Left lung (tissue), 10 donors: Measurements from ENCODE around the gene LDB2. TPM values are rescaled to one million over a fixed set of nuclear protein-coding genes. Genes with fewer than 3 reads are reported as not detected.

Source experiments
- ATAC-seq: fragments of 200-7000 bp; cut with Tn5 transposase; one replicate; pipeline ENCODE4 v1.9.1; 2020; ENCODE audit warnings: moderate library complexity
- DNase-seq, 4 donors: peaks; one replicate each; pipeline ENCODE4 v3.0.0-alpha.2; 2013 to 2020
- H3K27ac ChIP-seq, 2 donors: fragments of 200-600 bp; sonication (generic) in 1 of 2; one replicate each; pipeline versions ENCODE4 v1.5.0 to v1.8.0; 2020 to 2021
- H3K27me3 ChIP-seq, 2 donors: fragments of 200-600 bp; sonication (generic) in 1 of 2; one replicate each; pipeline versions ENCODE4 v1.5.0 to v1.8.0; 2020 to 2021
- H3K36me3 ChIP-seq, 2 donors: fragments of 200-600 bp; sonication (generic) in 1 of 2; one replicate each; pipeline versions ENCODE4 v1.5.0 to v1.8.0; 2020 to 2021
- H3K4me1 ChIP-seq, 2 donors: fragments of 200-600 bp; one replicate each; pipeline ENCODE4 v1.8.0; 2021
- H3K4me3 ChIP-seq, 2 donors: fragments of 200-600 bp; sonication (generic) in 1 of 2; one replicate each; pipeline versions ENCODE4 v1.5.0 to v1.8.0; 2020 to 2021; ENCODE audit warnings: mild to moderate bottlenecking in 1 of 2
- H3K9me3 ChIP-seq, 2 donors: fragments of 200-600 bp; sonication (generic) in 1 of 2; one replicate each; pipeline versions ENCODE4 v1.5.0 to v1.8.0; 2020 to 2021
- CTCF ChIP-seq, 2 donors: fragments of 200-600 bp; sonication (generic) in 1 of 2; IDR thresholded peaks; one replicate each; pipeline versions ENCODE4 v1.5.0 to v1.8.0; 2021; ENCODE audit warnings: antibody characterized with exemption in 2 of 2
- intact Hi-C, 2 donors: fragments of 100-400 bp; cut with DNase I; formaldehyde crosslinking; loops; one replicate each; pipeline versions ENCODE4 v1.11.2 to v1.14.2; 2022
- polyA plus RNA-seq, 6 donors: library from polyadenylated mRNA; unstranded; fragments of 120-200 nt; gene quantifications; one replicate each; pipeline ENCODE4 v1.2.1, GENCODE V29; 2013; ENCODE audit not compliant: insufficient read length in 6 of 6
- total RNA-seq, 2 donors: library from RNA; stranded (reverse); fragmentation: NEBNext Ultra II Directional; extraction: Animal tissue kit (Norgen Biotek cat#: 25700); gene quantifications; one replicate each; pipeline ENCODE4 v1.2.1, GENCODE V29; 2021
- donor health status: DM: no; HTN: yes; CAD: no.
- donor health status: DM: no; HTN: no; CAD: no.

LDB2 gene
- total and polyA plus RNA-seq, 8 donors, result 37.7 to 97.0 (median 78.5) TPM

- no peak for ATAC-seq
- intact Hi-C loops, result no loop called here
- DNase-seq, result no peak
- no peaks in the 10 kb centered on the region for H3K4me1 ChIP-seq
- H3K36me3 ChIP-seq, result no peaks in the 10 kb centered on the region
- no peak for TF ChIP-seq CTCF (IDR thresholded peaks at IDR 0.05)
- no peak overlapping the region for H3K4me3 ChIP-seq
- H3K27me3 ChIP-seq, result no peaks in the 10 kb centered on the region
- H3K27ac ChIP-seq, result no peak overlapping the region
- H3K9me3 ChIP-seq, result no peaks in the 10 kb centered on the region
Observed at GRCh38 chr4:16484711-16485110, 413.7 kb downstream of the LDB2 start.

- no peak for TF ChIP-seq CTCF (IDR thresholded peaks at IDR 0.05)
- H3K36me3 ChIP-seq, result no peaks in the 10 kb centered on the region
- no peaks in the 10 kb centered on the region for H3K27me3 ChIP-seq
- no peak overlapping the region for H3K4me3 ChIP-seq
- H3K4me1 ChIP-seq, result no peaks in the 10 kb centered on the region
- ATAC-seq (no peak), DNase-seq (no peak)
- H3K9me3 ChIP-seq, result no peaks in the 10 kb centered on the region
- intact Hi-C loops, result no loop called here
- no peak overlapping the region for H3K27ac ChIP-seq
Observed at GRCh38 chr4:16483540-16483939, 414.9 kb downstream of the LDB2 start.

GRCh38 chr4:16480011-16480410, 418.4 kb downstream of the LDB2 start:
- no peak for ATAC-seq
- DNase-seq, result peak in 1 of 4 donors; percentile 17
- TF ChIP-seq CTCF (IDR thresholded peaks at IDR 0.05), result no peak

GRCh38 chr4:16472537-16472936, 425.9 kb downstream of the LDB2 start:
- H3K9me3 ChIP-seq, result peaks cover 0 to 24% of the 10 kb centered on the region in 2 donors
- intact Hi-C loops, result no loop called here
- no peak for DNase-seq
- H3K4me3 ChIP-seq, result no peak overlapping the region
- no peak for ATAC-seq
- H3K36me3 ChIP-seq, result no peaks in the 10 kb centered on the region
- no peak for TF ChIP-seq CTCF (IDR thresholded peaks at IDR 0.05)
- no peak overlapping the region for H3K27ac ChIP-seq
- H3K4me1 ChIP-seq, result no peaks in the 10 kb centered on the region
- no peaks in the 10 kb centered on the region for H3K27me3 ChIP-seq

More at GRCh38 chr4:16480011-16480410, 418.4 kb downstream of the LDB2 start:
- H3K27ac ChIP-seq, result no peak overlapping the region
- H3K4me1 ChIP-seq, result no peaks in the 10 kb centered on the region
- H3K4me3 ChIP-seq, result no peak overlapping the region
- no peaks in the 10 kb centered on the region for H3K27me3 ChIP-seq
- H3K36me3 ChIP-seq, result no peaks in the 10 kb centered on the region
- intact Hi-C loops, result no loop called here
- H3K9me3 ChIP-seq, result no peaks in the 10 kb centered on the region

GRCh38 chr4:16467061-16467460, 431.4 kb downstream of the LDB2 start:
- ATAC-seq (no peak), DNase-seq (no peak)
- Histone ChIP-seq H3K4me1 (no peaks in the 10 kb centered on the region), H3K4me3 (no peak overlapping the region), H3K36me3 (no peaks in the 10 kb centered on the region), H3K9me3 (peaks cover 0 to 2% of the 10 kb centered on the region in 2 donors), H3K27me3 (no peaks in the 10 kb centered on the region), H3K27ac (no peak overlapping the region)
- no peak for TF ChIP-seq CTCF (IDR thresholded peaks at IDR 0.05)
- intact Hi-C loops, result no loop called here
